Kidney (tissue), 22 donors: ENCODE measurements around the gene NLRP12. TPM values are rescaled to one million over a fixed set of nuclear protein-coding genes. Genes with fewer than 3 reads are reported as not detected.

Experiments
- DNase-seq, 5 donors: peaks; one replicate each; pipeline ENCODE4 v3.0.0-alpha.2; 2013 to 2020
- FAIRE-seq: peaks from 2 replicates; lab custom pipeline; 2012; peaks lifted over from hg19 to GRCh38; lab: Jason Lieb, UNC
- H3K27ac ChIP-seq, 2 donors: one replicate each; pipeline ENCODE4 v1.7.0; 2013; ENCODE audit warnings: low read depth in 2 of 2, low read length in 2 of 2, inconsistent platforms in 1 of 2
- H3K27me3 ChIP-seq: one replicate; pipeline ENCODE4 v1.7.1; 2013; ENCODE audit warnings: low read length, inconsistent platforms; ENCODE audit not compliant: control insufficient read depth, insufficient read depth
- H3K36me3 ChIP-seq, 3 donors: one replicate each; pipeline versions ENCODE4 v1.7.0 to v1.7.1; 2013; ENCODE audit warnings: low read length in 3 of 3, control low read depth in 1 of 3, inconsistent platforms in 1 of 3; ENCODE audit not compliant: insufficient read depth in 3 of 3, control insufficient read depth in 2 of 3
- H3K4me1 ChIP-seq, 3 donors: one replicate each; pipeline versions ENCODE4 v1.7.0 to v1.7.1; 2013; ENCODE audit warnings: low read length in 3 of 3, inconsistent platforms in 1 of 3, low read depth in 1 of 3; ENCODE audit not compliant: control insufficient read depth in 2 of 3, insufficient read depth in 2 of 3
- H3K4me3 ChIP-seq, 3 donors: one replicate each; pipeline versions ENCODE4 v1.7.0 to v1.8.1; 2013; ENCODE audit warnings: low read length in 3 of 3, control low read depth in 1 of 3, inconsistent platforms in 1 of 3
- H3K9ac ChIP-seq, 3 donors: one replicate each; pipeline versions ENCODE4 v1.7.0 to v1.7.1; 2013; ENCODE audit warnings: low read length in 3 of 3, control low read depth in 1 of 3, inconsistent platforms in 1 of 3
- H3K9me3 ChIP-seq, 3 donors: one replicate each; pipeline versions ENCODE4 v1.7.0 to v1.7.1; 2013; ENCODE audit warnings: low read length in 3 of 3, control low read depth in 1 of 3, inconsistent platforms in 1 of 3; ENCODE audit not compliant: control insufficient read depth in 2 of 3, insufficient read depth in 1 of 3
- CTCF ChIP-seq: IDR thresholded peaks from 3 replicates; pipeline ENCODE4 v1.5.1; 2012; ENCODE audit warnings: mild to moderate bottlenecking, moderate library complexity, borderline replicate concordance; ENCODE audit not compliant: insufficient read depth; ENCODE audit errors: extremely low read depth
- intact Hi-C: fragments of 100-400 bp; cut with DNase I; formaldehyde crosslinking; loops from one replicate; pipeline ENCODE4 v1.11.1; 2022
- long read RNA-seq, 10 donors: library from polyadenylated mRNA in 1 of 10; unstranded in 1 of 10; transcript quantifications; one replicate each; pipeline ENCODE4 v2.0.0 and lab custom pipeline, GENCODE V29; 2021 to 2026
- polyA plus RNA-seq: library from polyadenylated mRNA; stranded (reverse); fragments of 350-450 nt; fragmentation: Illumina TruSeq; extraction: RNeasy Lipid Tissue Mini Kit (QIAGEN cat#74804); gene quantifications from one replicate; pipeline ENCODE4 v1.2.3, GENCODE V29; 2014; ENCODE audit warnings: low read depth, low replicate concordance; ENCODE audit not compliant: insufficient read depth
- total RNA-seq: library from RNA; stranded (reverse); fragmentation: NEBNext Ultra II Directional; extraction: Animal tissue kit (Norgen Biotek cat#: 25700); gene quantifications from one replicate; pipeline ENCODE4 v1.2.1, GENCODE V29; 2021
- donor health status: control.
- donor health status: control.
- donor health status: control.
- donor health status: control.
- donor health status: control.
- donor health status: DM: yes; HTN: yes; CAD: no.
- donor health status: Normal renal cell carcinoma (clear cell type).

NLRP12 gene
- total RNA-seq: 1.1 TPM
- polyA plus RNA-seq: not detected
- long read RNA-seq, donor 1: 0 reads
- long read RNA-seq, donor 2: 0 reads
- long read RNA-seq, donor 3: 0 reads
- long read RNA-seq, donor 4: 0 reads
- long read RNA-seq, donor 5: 0 reads
- long read RNA-seq, donor 6: 0 reads
- long read RNA-seq, donor 7, partial matches to known transcripts: 1 of 2 reads
- long read RNA-seq, donor 7, other reads (novel, unspliced or antisense): 1 of 2 reads
- long read RNA-seq, donor 8: 0 reads
- long read RNA-seq, donor 9: 0 reads
- long read RNA-seq, donor 10, partial matches to known transcripts: 15 of 45 reads
- long read RNA-seq, donor 10, other reads (novel, unspliced or antisense): 30 of 45 reads

GRCh38 chr19:53824134-53824611, at the start of gene NLRP12:
Gene NLRP12, minus strand, starts transcription at chr19:53824314. Its CDS starts 140 bp downstream, at chr19:53824174.
- no peak within 1 kb of the TSS for H3K9ac ChIP-seq
- no peak within 1 kb of the TSS for H3K27ac ChIP-seq
- DNase-seq (peak in 2 of 5 donors; percentile 7 to 61), FAIRE-seq (no peak)
- H3K9me3 ChIP-seq: no peaks in the 10 kb centered on the region
- no peaks in the 10 kb centered on the region for H3K4me1 ChIP-seq
- H3K4me3 ChIP-seq: no peak within 1 kb of the TSS
- no peak for TF ChIP-seq CTCF
- intact Hi-C loops: no loop called here
- no peaks in the 10 kb centered on the region for H3K27me3 ChIP-seq
- no peaks in the 10 kb centered on the region for H3K36me3 ChIP-seq

GRCh38 chr19:53872762-53873161, 48.6 kb upstream of the NLRP12 start:
- intact Hi-C loops: no loop called here
- H3K4me1 ChIP-seq: no peaks in the 10 kb centered on the region
- TF ChIP-seq CTCF: no peak
- no peak overlapping the region for H3K4me3 ChIP-seq
- FAIRE-seq (no peak), DNase-seq (no peak)
- H3K9ac ChIP-seq: no peak overlapping the region
- H3K27me3 ChIP-seq: no peaks in the 10 kb centered on the region
- H3K9me3 ChIP-seq: peaks cover 0 to 2% (median 0%) of the 10 kb centered on the region in 3 donors
- peaks cover 0 to 3% (median 0%) of the 10 kb centered on the region in 3 donors for H3K36me3 ChIP-seq
- no peak overlapping the region for H3K27ac ChIP-seq

- Histone ChIP-seq H3K27ac (no peak overlapping the region), H3K27me3 (no peaks in the 10 kb centered on the region), H3K4me3 (no peak overlapping the region), H3K4me1 (peaks cover 0 to 2% (median 0%) of the 10 kb centered on the region in 3 donors), H3K9ac (no peak overlapping the region), H3K36me3 (peaks cover 0 to 3% (median 0%) of the 10 kb centered on the region in 3 donors), H3K9me3 (no peaks in the 10 kb centered on the region)
- FAIRE-seq (no peak), DNase-seq (no peak)
- TF ChIP-seq CTCF: no peak
- intact Hi-C loops: no loop called here
Measured at GRCh38 chr19:53871454-53871853, 47.3 kb upstream of the NLRP12 start.
